ENCODE data around the gene COMTD1.

COMTD1 gene

DNA sequence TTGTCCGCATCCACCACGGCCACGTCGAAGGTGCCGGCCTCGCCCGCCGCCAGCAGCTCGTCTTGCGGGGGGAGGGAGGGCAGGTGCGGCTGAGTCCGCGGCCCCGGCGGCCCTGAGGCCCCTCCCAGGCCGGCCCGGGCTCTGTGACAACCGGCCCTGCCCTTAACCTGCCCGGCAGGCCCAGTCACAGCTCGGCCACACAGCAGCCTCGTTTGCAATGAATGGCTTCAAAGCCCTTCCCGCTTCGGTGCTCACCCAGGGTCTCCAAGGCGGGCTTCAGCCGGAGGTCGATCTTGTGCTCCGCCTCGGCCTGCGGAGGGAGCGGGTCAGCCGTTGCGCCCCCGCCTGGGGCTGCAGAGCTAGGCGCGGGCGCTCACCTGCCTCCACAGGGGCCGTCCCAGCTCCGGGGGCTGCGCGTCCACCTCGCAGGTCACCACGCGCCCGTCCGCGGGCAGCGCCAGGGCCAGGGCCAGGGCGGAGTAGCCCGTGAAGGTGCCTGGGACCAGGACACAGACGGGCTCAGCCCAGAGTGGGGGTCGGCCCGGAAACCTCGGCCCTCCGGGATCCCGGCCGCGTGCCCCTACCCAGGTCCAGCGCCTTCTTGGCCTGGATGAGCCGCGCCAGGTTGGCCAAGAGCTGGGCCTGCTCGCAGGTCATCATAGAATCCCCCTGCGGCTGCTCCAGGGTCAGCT lies 928 bp downstream of the COMTD1 start:
- no peak for DNase-seq
- in situ Hi-C loops (cut with HindIII; ENCODE audit: low pct_ligation_motif_present, low sequenced_read_pairs) = no loop called here
- Histone ChIP-seq H3K27ac (peak overlapping the region; percentile 5), H3K4me3 (ENCODE audit: low read depth, low read length) (peak overlapping the region; percentile 68), H3K36me3 (replicated peaks) (peaks cover 24% of the 10 kb centered on the region), H3K27me3 (replicated peaks) (no peaks in the 10 kb centered on the region)
- TF ChIP-seq, protein P1, sequence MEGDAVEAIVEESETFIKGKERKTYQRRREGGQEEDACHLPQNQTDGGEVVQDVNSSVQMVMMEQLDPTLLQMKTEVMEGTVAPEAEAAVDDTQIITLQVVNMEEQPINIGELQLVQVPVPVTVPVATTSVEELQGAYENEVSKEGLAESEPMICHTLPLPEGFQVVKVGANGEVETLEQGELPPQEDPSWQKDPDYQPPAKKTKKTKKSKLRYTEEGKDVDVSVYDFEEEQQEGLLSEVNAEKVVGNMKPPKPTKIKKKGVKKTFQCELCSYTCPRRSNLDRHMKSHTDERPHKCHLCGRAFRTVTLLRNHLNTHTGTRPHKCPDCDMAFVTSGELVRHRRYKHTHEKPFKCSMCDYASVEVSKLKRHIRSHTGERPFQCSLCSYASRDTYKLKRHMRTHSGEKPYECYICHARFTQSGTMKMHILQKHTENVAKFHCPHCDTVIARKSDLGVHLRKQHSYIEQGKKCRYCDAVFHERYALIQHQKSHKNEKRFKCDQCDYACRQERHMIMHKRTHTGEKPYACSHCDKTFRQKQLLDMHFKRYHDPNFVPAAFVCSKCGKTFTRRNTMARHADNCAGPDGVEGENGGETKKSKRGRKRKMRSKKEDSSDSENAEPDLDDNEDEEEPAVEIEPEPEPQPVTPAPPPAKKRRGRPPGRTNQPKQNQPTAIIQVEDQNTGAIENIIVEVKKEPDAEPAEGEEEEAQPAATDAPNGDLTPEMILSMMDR (IDR thresholded peaks at IDR 0.05; ENCODE audit: low read depth, low read length, missing control alignments) = no peak

DNA sequence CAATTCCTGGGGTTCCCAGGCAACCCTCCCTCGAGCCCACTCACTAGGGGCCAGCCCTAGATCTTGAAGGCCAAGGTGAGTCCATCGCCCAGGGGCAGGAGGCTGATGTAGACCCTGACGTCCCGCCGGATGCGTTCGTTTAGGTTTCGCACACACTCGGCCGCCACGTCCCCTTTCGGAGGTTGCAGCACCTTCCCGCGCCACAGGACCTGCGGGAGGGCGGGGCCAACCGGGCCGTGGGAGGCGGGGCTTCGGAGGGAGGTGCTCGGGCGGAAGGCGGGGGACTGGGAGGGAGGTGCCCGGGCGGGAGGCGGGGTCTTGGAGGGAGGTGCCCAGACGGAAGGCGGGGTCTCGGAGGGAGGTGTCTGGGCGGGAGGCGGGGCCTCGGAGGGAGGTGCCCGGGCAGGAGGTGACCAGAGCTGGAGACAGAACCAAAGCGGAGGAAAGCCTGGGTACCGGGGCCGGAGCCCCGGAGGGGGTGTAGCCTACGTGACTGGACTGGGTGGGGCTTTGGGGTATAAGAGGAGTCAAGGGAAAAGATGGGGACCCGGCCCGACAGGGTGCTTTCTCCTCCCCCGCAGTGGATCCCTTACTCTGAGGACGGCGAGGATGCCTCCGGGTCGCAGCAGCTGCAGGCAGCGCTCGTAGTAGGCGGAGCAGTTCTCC lies 1.6 kb downstream of the COMTD1 start:
- TF ChIP-seq, protein P1 (IDR thresholded peaks at IDR 0.05; ENCODE audit: low read depth, low read length, missing control alignments) = no peak
- in situ Hi-C loops (cut with HindIII; ENCODE audit: low pct_ligation_motif_present, low sequenced_read_pairs) = no loop called here
- Histone ChIP-seq H3K4me3 (ENCODE audit: low read depth, low read length) (peak overlapping the region; percentile 68), H3K36me3 (replicated peaks) (peaks cover 24% of the 10 kb centered on the region), H3K27me3 (replicated peaks) (no peaks in the 10 kb centered on the region), H3K27ac (peak overlapping the region; percentile 5)
- DNase-seq = peak; percentile 87

DNA sequence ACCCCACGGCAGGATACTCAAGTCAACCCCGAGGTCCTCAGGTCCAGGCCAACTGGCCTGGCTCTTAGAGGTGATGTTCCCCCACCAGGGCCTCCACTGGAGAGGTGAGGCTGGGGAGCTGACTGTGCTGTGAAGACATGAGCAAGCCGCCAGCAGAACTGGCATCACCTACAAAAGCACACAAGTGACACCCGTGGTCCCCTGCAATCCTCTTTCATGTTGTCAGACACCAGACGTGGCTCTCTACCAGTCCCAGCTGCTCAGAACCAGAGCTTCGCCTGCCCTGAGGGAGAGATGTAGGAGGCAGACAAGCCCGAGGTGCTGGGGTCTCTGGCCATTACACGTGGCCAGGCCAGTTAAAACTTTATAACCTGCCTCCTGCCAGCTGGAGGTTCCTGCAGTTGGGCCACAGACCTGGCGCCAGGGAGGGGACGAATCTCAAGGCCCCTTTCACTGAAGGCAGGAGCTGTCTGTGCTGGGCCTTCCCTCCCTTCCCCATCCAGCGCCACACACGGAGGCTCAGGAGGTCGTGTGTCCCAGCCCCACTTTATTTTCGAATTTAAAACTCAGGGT lies 2.2 kb downstream of the COMTD1 start:
- no peaks in the 10 kb centered on the region for H3K27me3 ChIP-seq (replicated peaks)
- no peak for DNase-seq
- no peak overlapping the region for H3K27ac ChIP-seq
- H3K36me3 ChIP-seq (replicated peaks) = peaks cover 28% of the 10 kb centered on the region
- no peak overlapping the region for H3K4me3 ChIP-seq (ENCODE audit: low read depth, low read length)
- TF ChIP-seq, protein P1 (IDR thresholded peaks at IDR 0.05; ENCODE audit: low read depth, low read length, missing control alignments) = no peak
- in situ Hi-C loops (cut with HindIII; ENCODE audit: low pct_ligation_motif_present, low sequenced_read_pairs) = no loop called here

DNA sequence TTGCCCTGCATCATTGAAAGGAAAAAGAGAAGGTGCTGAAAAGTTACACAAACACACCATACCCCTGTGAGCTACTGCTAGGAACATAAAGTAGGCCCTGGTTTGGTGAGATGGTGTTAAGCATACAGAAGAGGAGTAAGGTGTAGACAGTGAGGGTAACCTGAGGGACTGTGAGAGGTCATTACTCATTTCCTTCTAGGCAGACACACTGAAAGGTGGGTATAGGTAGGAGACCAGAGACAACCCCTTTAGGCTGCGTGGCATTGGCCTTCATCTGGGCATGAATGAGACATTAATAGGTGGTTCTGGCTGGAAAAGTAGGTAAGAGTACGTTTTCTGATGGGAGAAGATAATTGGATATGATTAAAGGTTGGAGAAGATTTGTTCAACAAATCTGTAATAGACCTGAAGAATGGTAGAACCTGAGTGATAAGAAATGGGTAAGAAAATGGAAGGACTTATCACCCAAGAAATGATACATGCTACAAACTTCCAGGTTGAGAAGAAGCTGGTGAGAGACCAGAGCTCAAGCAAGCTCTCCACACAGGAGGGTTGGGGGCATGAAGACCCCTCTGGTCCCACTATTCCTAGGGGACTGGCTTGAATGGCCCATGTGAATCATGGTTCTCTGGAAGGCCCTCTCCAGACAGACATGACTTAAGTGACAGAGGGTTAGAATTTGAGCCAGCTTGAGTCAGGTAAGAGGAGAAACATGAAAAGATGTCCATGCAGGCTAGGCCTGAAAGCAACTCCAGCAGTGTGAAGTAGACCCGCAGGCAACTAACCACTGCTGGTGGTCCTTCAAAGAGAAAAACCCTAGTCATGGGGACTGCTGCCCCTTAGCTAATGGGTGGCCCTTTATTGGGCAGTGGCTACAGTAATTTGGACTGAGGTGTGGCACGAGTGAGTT lies 3.8 kb downstream of the COMTD1 start:
- Histone ChIP-seq H3K36me3 (replicated peaks) (peaks cover 35% of the 10 kb centered on the region), H3K27ac (no peak overlapping the region), H3K4me3 (ENCODE audit: low read depth, low read length) (no peak overlapping the region), H3K27me3 (replicated peaks) (no peaks in the 10 kb centered on the region)
- DNase-seq = no peak
- in situ Hi-C loops (cut with HindIII; ENCODE audit: low pct_ligation_motif_present, low sequenced_read_pairs) = no loop called here
- TF ChIP-seq, protein P1 (IDR thresholded peaks at IDR 0.05; ENCODE audit: low read depth, low read length, missing control alignments) = no peak

DNA sequence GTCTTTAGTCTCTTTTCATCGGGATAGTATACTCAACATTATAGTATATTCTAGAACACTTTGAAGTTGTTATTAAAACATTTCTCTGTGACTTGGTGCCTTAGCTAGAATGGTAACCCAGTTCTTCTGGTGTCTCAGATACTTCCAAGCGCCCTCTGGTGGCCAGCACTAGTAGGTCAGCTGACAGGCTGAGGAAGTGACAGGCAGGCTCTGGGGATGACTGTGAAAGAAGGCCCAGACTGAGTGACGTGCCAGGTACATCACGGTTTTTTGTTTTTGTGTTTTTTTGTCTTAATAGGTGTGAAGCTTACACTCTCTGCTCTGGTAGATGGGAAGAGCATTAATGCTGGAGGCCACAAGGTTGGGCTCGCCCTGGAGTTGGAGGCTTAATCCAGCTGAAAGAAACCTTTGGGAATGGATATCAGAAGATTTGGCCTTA lies 5.1 kb downstream of the COMTD1 start:
- no peak overlapping the region for H3K27ac ChIP-seq
- in situ Hi-C loops (cut with HindIII; ENCODE audit: low pct_ligation_motif_present, low sequenced_read_pairs) = no loop called here
- TF ChIP-seq, protein P1 (IDR thresholded peaks at IDR 0.05; ENCODE audit: low read depth, low read length, missing control alignments) = peak; percentile 95
- no peak overlapping the region for H3K4me3 ChIP-seq (ENCODE audit: low read depth, low read length)
- no peaks in the 10 kb centered on the region for H3K27me3 ChIP-seq (replicated peaks)
- H3K36me3 ChIP-seq (replicated peaks) = peaks cover 45% of the 10 kb centered on the region
- peak; percentile 92 for DNase-seq
